Measurements from ENCODE around the gene PLK5.

The PLK5 gene

DNA sequence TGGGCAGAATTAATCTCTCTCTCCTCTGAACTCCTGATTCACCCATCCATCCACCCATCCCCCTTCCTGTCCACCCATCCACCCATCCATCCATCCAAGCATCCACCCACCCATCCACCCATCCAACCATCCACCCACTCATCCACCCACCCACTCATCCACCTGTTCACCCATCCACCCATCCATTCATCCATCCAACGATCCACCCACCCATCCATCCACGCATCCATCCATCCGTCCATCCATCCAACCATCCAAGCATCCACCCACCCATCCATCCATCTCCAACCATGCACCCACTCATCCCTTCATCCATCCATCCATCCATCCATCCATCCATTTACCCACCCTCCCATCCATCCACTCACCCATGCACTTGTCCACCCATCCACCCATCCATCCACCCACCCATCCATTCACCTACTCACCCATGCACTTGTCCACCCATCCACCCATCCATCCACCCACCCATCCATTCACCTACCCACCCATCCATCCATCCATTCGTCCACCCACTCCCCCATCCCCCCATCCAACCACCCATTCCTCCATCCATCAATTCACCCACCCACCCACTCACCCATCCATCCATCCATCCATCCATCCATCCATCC is 25.6 kb downstream of the PLK5 start:
- in situ Hi-C loops (cut with HindIII; ENCODE audit: low sequenced_read_pairs): no loop called here

- in situ Hi-C loops (cut with HindIII; ENCODE audit: low sequenced_read_pairs): no loop called here
Measured at GRCh38 chr19:1551068-1552040, 27.5 kb downstream of the PLK5 start.

- in situ Hi-C loops (cut with HindIII; ENCODE audit: low sequenced_read_pairs): no loop called here
Measured at GRCh38 chr19:1553415-1553814, 29.5 kb downstream of the PLK5 start.

DNA sequence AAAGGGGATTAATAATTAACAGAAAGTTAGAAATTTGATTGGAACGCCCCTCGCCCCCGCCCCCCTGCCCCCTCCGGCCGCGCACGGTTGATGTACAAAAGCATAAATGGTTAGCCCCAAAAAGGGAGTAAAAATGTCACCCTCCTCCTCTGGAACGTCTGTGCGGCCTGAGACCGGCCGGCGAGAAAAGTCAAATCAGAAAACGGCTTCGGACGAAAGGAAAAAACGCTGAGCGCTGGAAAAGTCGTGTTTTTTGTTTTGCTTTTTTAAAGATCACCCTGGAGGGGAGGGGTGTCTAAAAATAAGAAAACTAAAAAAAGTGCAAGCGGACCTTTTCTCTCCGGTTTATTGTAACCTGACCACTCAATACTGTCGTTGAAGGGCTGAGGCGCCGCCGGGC is 31.1 kb downstream of the PLK5 start:
- in situ Hi-C loops (cut with HindIII; ENCODE audit: low sequenced_read_pairs): no loop called here

- in situ Hi-C loops (cut with HindIII; ENCODE audit: low sequenced_read_pairs): no loop called here
Measured at GRCh38 chr19:1555487-1556389, 31.9 kb downstream of the PLK5 start.

GRCh38 chr19:1556390-1557070 is 32.7 kb downstream of the PLK5 start:
- in situ Hi-C loops (cut with HindIII; ENCODE audit: low sequenced_read_pairs): no loop called here

GRCh38 chr19:1558552-1558951 is 34.7 kb downstream of the PLK5 start:
- in situ Hi-C loops (cut with HindIII; ENCODE audit: low sequenced_read_pairs): no loop called here

- in situ Hi-C loops (cut with HindIII; ENCODE audit: low sequenced_read_pairs): no loop called here
Measured at GRCh38 chr19:1560286-1560882, 36.5 kb downstream of the PLK5 start.

DNA sequence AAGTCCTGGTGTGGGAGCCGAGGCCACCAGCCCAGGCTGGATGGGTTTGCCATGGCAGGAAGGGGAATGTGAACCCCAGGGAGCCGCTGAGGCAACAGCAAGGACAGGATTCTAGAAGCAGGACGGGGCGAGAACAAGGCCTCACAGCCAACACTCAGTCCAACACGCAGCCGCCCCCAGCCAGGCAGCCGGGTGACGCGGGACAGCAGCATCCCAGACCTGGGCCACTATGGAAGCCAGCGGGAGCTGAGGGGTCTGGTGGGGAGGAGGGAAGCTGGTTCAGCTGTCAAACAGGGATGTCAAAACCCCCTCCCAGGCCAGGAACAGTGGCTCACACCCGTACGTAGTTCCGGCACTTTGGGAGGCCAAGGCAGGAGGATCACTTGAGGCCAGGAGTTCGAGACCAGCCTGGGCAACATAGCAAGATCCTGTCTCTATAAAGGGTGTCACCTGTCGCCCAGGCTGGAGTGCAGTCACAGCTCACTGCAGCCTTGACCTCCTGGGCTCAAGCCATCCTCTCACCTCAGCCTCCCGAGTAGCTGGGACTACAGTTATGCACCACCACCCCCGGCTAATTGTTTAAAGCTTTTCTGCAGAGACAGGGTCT is 37.5 kb downstream of the PLK5 start:
- in situ Hi-C loops (cut with HindIII; ENCODE audit: low sequenced_read_pairs): no loop called here

DNA sequence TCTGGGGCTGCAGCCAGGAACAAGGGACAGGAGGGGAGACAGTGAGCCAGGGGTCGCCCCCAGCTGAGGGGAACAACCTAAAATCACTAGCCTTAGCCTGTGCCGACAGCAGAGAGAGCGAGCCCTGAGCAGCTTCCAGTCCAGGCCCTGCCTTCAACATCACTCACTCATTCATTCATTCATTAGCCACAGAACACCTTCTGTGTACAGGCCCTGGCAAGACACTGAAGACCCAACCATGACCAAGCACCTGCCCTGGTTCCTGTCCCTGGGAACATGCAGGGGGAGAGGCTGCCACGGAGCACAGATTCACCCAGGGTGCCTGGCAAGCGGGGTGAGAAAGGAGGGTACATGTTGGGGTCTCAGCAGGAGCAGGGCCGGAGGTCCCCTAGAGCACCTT is 39.4 kb downstream of the PLK5 start:
- in situ Hi-C loops (cut with HindIII; ENCODE audit: low sequenced_read_pairs): no loop called here

DNA sequence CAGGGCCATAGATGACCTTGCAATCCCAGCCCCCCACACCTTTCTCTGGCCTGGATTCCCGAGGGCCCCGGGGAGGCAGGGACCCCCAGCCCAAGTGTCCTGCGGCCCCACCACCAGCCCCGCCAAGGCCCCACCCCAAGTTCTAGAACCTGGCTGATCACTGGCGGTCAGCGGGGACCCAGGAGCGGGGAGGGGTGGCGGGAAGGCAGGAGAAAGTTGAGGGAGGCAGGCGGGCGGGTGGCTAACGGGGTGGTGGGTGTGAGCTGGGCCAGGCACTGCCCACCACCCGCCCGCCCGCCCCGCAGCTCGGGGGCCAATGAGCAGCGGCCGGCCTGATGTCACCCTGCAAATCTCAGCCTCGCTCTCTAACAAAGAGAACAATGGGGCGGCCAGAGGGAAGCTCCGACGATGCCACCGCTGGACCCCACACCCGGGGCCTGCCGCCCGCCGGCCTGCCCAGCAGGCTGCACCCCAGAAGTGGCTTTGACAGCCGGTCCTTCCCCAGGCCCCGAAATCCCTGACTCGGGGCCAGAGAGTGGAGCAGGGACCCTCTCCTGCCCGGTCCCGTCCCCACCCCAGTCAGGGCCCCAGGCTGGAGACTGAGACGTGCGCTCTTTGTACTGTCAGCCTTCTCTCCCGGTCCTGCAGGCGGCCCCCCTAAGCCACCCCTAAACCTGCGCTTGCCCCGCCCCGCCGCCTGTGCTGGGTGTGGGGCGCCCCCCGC is 42.7 kb downstream of the PLK5 start:
- in situ Hi-C loops (cut with HindIII; ENCODE audit: low sequenced_read_pairs): no loop called here

- in situ Hi-C loops (cut with HindIII; ENCODE audit: low sequenced_read_pairs): no loop called here
Measured at GRCh38 chr19:1567116-1567847, 43.4 kb downstream of the PLK5 start.

DNA sequence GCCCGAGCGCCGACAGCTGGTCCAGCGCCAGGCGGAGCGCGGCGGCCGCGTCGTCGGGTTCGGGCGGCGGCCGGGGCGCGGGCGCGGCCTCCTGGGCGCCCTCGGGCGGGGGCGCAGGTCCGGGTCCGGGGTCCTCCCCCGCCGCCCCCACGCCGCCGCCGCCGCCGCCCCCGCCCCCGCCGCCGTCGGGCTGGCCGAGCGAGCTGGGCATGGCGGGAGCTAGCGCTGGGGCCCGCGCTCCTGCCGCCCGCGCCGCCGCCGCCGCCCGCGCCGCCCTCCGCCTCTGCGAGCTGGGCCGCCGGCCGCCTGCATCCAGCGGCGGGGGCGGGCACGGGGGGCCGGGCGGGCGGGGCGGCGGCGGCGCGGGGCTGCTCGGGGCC is 44.0 kb downstream of the PLK5 start:
- in situ Hi-C loops (cut with HindIII; ENCODE audit: low sequenced_read_pairs): no loop called here

GRCh38 chr19:1568320-1569019 is 44.6 kb downstream of the PLK5 start, which contains the start of gene MEX3D:
MEX3D (minus strand) TSS chr19:1568325; CDS start chr19:1568058, 267 bp downstream.
- in situ Hi-C loops (cut with HindIII; ENCODE audit: low sequenced_read_pairs): no loop called here

DNA sequence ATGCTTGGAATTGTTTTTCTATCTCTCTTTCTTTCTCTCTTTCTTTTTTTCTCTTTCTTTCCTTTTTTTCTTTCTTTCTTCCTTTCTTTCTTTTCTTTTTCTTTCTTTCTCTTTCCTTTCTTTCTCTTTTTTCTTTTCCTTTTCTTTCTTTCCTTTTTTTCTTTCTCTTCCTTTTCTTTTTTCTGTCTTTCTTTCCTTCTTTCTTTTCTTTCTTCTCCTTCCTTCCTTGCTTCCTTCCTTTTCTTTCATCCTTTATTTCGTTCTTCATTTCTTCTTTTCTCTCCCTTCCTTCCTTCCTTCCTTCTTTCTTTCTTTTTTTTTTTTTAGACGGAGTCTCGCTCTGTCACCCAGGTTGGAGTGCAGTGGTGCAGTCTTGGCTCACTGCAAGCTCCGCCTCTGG is 46.1 kb downstream of the PLK5 start:
- in situ Hi-C loops (cut with HindIII; ENCODE audit: low sequenced_read_pairs): no loop called here

GRCh38 chr19:1570836-1571235 is 47.0 kb downstream of the PLK5 start:
- in situ Hi-C loops (cut with HindIII; ENCODE audit: low sequenced_read_pairs): no loop called here

DNA sequence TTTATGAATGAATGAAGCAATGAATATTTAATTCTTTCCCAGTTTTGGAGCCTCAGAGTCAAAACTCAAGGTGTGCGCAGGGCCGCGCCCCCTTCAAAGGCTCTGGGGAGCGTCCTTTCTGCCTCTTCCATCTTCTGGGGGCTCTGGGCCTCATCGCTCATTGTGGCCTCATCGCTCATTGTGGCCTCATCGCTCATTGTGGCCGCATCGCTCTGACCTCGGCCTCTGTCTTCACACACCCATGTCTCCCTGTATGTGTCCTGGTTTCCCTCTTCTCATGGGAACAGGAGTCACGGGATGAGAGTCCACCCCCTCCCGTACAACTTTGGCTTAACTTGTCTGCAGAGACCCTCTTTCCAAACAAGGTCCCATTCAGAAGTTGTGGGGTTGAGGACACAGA is 47.5 kb downstream of the PLK5 start:
- in situ Hi-C loops (cut with HindIII; ENCODE audit: low sequenced_read_pairs): no loop called here

DNA sequence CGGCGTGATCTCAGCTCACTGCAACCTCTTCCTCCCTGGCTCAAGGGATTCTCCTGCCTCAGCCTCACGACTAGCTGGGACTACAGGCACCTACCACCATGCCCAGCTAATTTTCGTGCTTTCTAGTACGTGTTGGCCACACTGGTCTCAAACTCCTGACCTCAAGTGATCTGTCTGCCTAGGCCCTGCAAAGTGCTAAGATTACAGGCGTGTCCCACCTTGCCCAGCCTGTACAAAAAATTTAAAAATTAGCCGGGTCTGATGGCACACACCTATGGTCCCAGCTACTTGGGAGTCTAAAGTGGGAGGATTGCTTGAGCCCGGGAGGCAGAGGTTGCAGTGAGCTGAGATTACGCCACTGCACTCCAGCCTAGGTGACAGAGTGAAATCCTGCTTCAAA is 48.9 kb downstream of the PLK5 start:
- in situ Hi-C loops (cut with HindIII; ENCODE audit: low sequenced_read_pairs): no loop called here

Measured in endothelial cell of hepatic sinusoid (primary cell).